Measurements from ENCODE around the gene RIC8A. TPM values are rescaled to one million over a fixed set of nuclear protein-coding genes. Genes with fewer than 3 reads are reported as not detected.

RIC8A gene
- total and polyA plus RNA-seq, 2 of the 13 experiments (the other 11 are each of a cell fraction or from before 2014, with no cell fraction given): 62.1 to 63.8 TPM

GRCh38 chr11:207208-207862, at the start of gene RIC8A, which contains the start of gene BET1L (continued):
- TF ChIP-seq IKZF5 (CRISPR knock-in tag; IDR thresholded peaks at IDR 0.05) (peak; percentile 56; the same call in 1 of the 2 replicates), EED (CRISPR knock-in tag; IDR thresholded peaks at IDR 0.05) (peak; percentile 64; the same call in 1 of the 2 replicates), NFKBIZ (CRISPR knock-in tag; IDR thresholded peaks at IDR 0.05) (no peak), ZFP90 (CRISPR knock-in tag; IDR thresholded peaks at IDR 0.05; ENCODE audit: borderline replicate concordance) (no peak; the same call in 1 of the 2 replicates), ZNF7 (CRISPR knock-in tag; IDR thresholded peaks at IDR 0.05) (no peak), ZNF136 (CRISPR knock-in tag; IDR thresholded peaks at IDR 0.05; ENCODE audit: low read depth) (peak; percentile 90; the same call in 1 of the 2 replicates), SMARCC2 (IDR thresholded peaks at IDR 0.05) (no peak), ZNF577 (CRISPR knock-in tag; IDR thresholded peaks at IDR 0.05; ENCODE audit: borderline replicate concordance, low read depth) (no peak), NFRKB (IDR thresholded peaks at IDR 0.05) (no peak), ZC3H4 (CRISPR knock-in tag; IDR thresholded peaks at IDR 0.05; ENCODE audit: borderline replicate concordance) (no peak), ZNF292 (CRISPR knock-in tag; IDR thresholded peaks at IDR 0.05; ENCODE audit: borderline replicate concordance, low read depth) (no peak), ZNF776 (CRISPR knock-in tag; IDR thresholded peaks at IDR 0.05) (peak; percentile 94), GLI4 (CRISPR knock-in tag; IDR thresholded peaks at IDR 0.05; ENCODE audit: borderline replicate concordance) (no peak), HHEX (CRISPR knock-in tag; IDR thresholded peaks at IDR 0.05) (no peak), HOXA3 (CRISPR knock-in tag; IDR thresholded peaks at IDR 0.05) (peak; percentile 70), HNRNPK (IDR thresholded peaks at IDR 0.05; ENCODE audit: low read depth, low read length, poor library complexity, severe bottlenecking) (peak; percentile 42), SRSF9 (IDR thresholded peaks at IDR 0.05; ENCODE audit: borderline replicate concordance, insufficient read depth, low read depth, low read length, poor library complexity, severe bottlenecking) (no peak), CREM (IDR thresholded peaks at IDR 0.05) (peak; percentile 85), CREM (CRISPR knock-in tag; IDR thresholded peaks at IDR 0.05) (no peak), MIER3 (CRISPR knock-in tag; IDR thresholded peaks at IDR 0.05; ENCODE audit: borderline replicate concordance) (no peak; the same call in 1 of the 2 replicates), HINFP (CRISPR knock-in tag; IDR thresholded peaks at IDR 0.05; ENCODE audit: low read depth) (no peak; the same call in 1 of the 2 replicates), NFE2L1 (CRISPR knock-in tag; IDR thresholded peaks at IDR 0.05; ENCODE audit: borderline replicate concordance) (no peak; the same call in 1 of the 2 replicates), POGK (CRISPR knock-in tag; conservative IDR thresholded peaks at IDR 0.05) (peak; percentile 87), CCAR2 (optimal IDR thresholded peaks at IDR 0.05; ENCODE audit: low read depth, low read length) (no peak), ZFP82 (CRISPR knock-in tag; IDR thresholded peaks at IDR 0.05; ENCODE audit: borderline replicate concordance) (peak; percentile 94), FLYWCH1 (CRISPR knock-in tag; IDR thresholded peaks at IDR 0.05) (no peak), ZKSCAN1 (IDR thresholded peaks at IDR 0.05; ENCODE audit: low read length) (no peak), TAF15 (IDR thresholded peaks at IDR 0.05; ENCODE audit: low read depth, low read length, poor library complexity, severe bottlenecking) (no peak)
